PC-3 (cell line): Measurements from ENCODE around the gene ZSCAN5A.

Source experiments
- CTCF ChIP-seq: fragments of 300-600 bp; sonication (generic); conservative IDR thresholded peaks from 2 replicates; pipeline ENCODE4 v1.5.1; 2017; ENCODE audit warnings: antibody characterized with exemption, low read depth, mild to moderate bottlenecking, low read length
- EZH2 ChIP-seq: fragments of 300-600 bp; sonication (generic); IDR thresholded peaks from one replicate; pipeline ENCODE4 v1.6.1; 2017; ENCODE audit warnings: antibody characterized with exemption, mild to moderate bottlenecking, low read length; ENCODE audit not compliant: unreplicated experiment

GRCh38 chr19:56309511-56310185, 5.0 kb downstream of the ZSCAN5A start:
- TF ChIP-seq EZH2 = no peak
- peak; percentile 100 for TF ChIP-seq CTCF
